Astrocyte of the cerebellum (primary cell): ENCODE data around the gene CPNE2.

Source experiments
- DNase-seq: peaks from one replicate; pipeline ENCODE4 v3.0.0-alpha.2; 2011; ENCODE audit warnings: low read depth
- H3K4me3 ChIP-seq: 2 replicates; pipeline ENCODE4 v1.5.1; 2011; ENCODE audit warnings: mild to moderate bottlenecking, low read depth, low read length, moderate library complexity
- in situ Hi-C: cut with HindIII; loops from 2 replicates; pipeline ENCODE4 v1.10.0; 2017; ENCODE audit warnings: low sequenced_read_pairs
- TF ChIP-seq, protein P1 (sequence below): IDR thresholded peaks from 2 replicates; pipeline ENCODE4 v1.5.1; 2012; ENCODE audit warnings: low read length, low read depth, moderate library complexity, mild to moderate bottlenecking; ENCODE audit errors: missing control alignments

The CPNE2 gene

DNA sequence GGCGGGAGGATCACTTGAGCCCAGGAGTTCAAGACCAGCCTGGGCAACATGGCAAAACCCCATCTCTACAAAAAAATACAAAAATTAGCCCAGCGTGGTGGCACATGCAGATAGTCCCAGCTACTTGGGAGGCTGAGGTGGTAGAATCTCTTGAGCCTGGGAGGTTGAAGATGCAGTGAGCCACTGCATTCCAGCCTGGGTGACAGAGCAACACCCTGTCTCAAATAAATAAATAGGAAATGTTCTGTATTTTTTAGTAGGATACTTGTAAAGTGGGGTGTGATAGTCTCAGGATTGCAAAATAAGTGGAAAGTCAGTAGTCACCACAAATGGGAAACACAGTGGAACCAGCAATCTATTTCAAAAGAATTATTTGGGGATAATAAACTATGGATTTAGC is 97.8 kb downstream of the CPNE2 start:
- TF ChIP-seq, protein P1, sequence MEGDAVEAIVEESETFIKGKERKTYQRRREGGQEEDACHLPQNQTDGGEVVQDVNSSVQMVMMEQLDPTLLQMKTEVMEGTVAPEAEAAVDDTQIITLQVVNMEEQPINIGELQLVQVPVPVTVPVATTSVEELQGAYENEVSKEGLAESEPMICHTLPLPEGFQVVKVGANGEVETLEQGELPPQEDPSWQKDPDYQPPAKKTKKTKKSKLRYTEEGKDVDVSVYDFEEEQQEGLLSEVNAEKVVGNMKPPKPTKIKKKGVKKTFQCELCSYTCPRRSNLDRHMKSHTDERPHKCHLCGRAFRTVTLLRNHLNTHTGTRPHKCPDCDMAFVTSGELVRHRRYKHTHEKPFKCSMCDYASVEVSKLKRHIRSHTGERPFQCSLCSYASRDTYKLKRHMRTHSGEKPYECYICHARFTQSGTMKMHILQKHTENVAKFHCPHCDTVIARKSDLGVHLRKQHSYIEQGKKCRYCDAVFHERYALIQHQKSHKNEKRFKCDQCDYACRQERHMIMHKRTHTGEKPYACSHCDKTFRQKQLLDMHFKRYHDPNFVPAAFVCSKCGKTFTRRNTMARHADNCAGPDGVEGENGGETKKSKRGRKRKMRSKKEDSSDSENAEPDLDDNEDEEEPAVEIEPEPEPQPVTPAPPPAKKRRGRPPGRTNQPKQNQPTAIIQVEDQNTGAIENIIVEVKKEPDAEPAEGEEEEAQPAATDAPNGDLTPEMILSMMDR = no peak
- in situ Hi-C loops = no loop called here
- H3K4me3 ChIP-seq = no peak overlapping the region
- no peak for DNase-seq

DNA sequence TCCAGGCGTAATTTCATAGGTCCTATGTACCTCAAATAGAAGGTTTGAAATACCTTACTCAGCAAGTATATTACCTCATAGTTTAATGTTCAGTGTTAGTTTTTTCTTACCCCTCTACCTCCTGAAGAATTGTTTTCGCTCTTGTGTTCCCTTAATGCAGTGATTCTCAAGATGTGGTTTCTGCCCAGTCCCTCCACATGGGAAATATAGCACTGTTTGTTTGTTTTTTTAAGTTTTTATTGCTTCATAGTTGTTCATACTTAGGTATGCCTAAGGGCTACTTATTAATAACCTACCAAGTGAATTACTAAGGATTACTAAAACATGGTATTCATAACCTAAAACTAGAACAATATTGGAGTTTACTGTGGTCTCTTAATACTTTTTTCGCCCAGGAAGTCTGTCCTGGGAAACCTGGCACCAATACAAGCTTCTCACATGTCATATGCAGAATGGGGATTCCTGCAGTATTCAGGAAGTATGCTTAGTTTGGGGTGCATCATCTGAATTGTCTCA is 98.7 kb downstream of the CPNE2 start:
- TF ChIP-seq, protein P1 = no peak
- no peak for DNase-seq
- in situ Hi-C loops = no loop called here
- H3K4me3 ChIP-seq = no peak overlapping the region

DNA sequence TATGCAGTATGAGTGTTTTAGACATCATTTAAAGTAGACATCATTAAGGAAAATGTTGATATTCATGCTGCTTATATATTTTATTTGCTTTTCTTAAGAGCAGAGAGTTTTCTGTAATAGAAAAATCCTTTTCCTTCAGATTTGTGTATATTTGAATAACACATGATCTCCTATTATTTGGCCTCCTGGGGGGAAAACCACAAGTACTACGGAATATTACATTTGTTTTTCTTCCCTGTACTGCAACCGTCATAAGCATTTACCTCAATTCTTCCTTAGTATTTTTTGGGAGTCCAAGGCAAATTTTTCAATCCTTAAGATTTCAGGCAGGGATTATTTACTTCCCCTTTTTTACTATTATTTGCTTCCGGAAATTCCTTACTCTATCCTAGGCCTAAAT is 99.8 kb downstream of the CPNE2 start:
- TF ChIP-seq, protein P1 = no peak
- no peak overlapping the region for H3K4me3 ChIP-seq
- DNase-seq = peak; percentile 58
- in situ Hi-C loops = no loop called here

DNA sequence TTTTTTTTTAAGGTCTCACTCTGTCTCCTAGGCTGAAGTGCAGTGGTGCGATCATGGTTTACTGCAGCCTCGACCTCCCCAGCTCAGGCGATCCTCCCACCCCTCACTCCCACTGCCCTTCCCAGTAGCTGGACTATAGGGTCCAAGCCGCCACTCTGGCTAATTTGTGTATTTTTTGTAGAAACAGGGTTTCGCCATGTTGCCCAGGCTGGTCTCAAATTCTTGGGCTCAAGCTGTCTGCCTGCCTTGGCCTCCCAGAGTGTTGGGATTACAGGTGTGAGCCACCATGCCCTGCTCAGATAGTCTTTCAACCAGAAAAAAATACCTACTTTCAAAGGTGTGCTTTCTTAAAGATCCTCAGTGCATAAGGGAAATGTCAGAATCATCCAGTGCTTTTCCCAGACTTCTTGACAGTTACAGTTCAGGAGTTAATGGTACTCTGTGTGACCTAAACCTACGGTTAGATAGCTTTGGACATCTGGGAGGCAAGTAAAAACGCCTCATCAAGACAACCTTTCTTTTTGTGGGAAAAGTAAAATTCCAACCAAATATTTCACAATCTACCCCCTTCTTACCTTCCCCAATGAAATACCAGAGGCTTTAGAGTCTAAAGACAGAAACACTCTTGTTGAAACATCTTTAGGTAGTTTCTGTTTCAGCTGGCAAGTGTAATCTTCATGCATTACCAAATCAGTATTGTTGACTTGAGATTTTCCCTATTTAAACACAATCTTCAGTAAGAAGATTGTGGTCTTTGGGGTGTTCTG is 100.5 kb downstream of the CPNE2 start:
- peak; percentile 34 for DNase-seq
- no peak overlapping the region for H3K4me3 ChIP-seq
- TF ChIP-seq, protein P1 = no peak
- in situ Hi-C loops = no loop called here

DNA sequence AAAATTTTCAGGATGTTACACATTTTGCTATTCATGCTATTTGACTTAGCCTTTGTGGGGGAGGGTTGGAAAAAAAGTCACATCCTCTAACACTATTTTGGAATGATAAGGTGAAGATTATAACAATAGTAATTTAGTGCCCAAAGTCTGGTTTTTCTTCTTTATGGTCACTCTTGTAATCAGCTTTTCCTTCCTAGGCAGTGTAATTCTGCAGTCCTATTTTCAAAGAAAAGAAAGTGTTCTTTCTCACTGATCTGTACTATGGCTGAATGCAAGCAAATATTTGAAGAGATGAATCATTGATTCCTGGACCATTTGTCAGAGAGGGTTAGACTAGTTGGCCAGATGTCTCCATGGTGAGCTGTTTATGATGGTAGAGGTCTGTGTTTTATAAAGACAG is 102.1 kb downstream of the CPNE2 start:
- H3K4me3 ChIP-seq = no peak overlapping the region
- DNase-seq = peak; percentile 83
- TF ChIP-seq, protein P1 = no peak
- in situ Hi-C loops = no loop called here

DNA sequence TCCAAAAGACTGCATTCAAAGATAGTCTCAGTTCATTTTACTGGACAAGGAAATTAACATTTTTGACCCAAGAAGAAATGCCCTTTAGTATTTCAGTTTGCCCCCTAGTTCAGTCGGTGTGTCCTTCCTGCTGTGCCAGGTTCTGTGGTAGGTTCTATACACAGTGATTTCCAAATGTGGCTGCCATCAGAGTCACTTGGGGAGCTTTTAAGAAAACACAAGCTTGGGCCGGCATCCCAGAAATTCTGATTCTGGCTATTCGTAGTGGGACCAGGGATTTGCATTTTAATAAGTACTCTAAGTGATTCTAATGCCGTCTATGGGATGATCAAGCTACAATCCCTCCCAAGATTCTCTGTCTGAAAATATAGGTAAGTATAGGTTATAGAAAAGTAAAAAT is 103.9 kb downstream of the CPNE2 start:
- in situ Hi-C loops = no loop called here
- TF ChIP-seq, protein P1 = no peak
- no peak overlapping the region for H3K4me3 ChIP-seq
- DNase-seq = no peak
